WTC11 (cell line): ENCODE results near the gene NDUFA13. TPM values are rescaled to one million over a fixed set of nuclear protein-coding genes. Genes with fewer than 3 reads are reported as not detected.

Experiments used
- ATAC-seq: fragments of 200-7000 bp; cut with Tn5 transposase; 2 replicates; pipeline ENCODE4 v1.10.0; 2021; ENCODE audit warnings: mild to moderate bottlenecking, moderate library complexity
- CTCF ChIA-PET: fragments of 300-600 bp; sonication (Branson Sonifier 250); formaldehyde crosslinking; loops from one replicate; lab custom pipeline; 2021; ENCODE audit warnings: antibody characterized with exemption; lab: Charles Lee
- POLR2A ChIA-PET: fragments of 350-600 bp; sonication (Branson Sonifier 250); formaldehyde crosslinking; loops from one replicate; lab custom pipeline; 2021; ENCODE audit warnings: antibody characterized with exemption; lab: Charles Lee
- DNase-seq: peaks from one replicate; pipeline ENCODE4 v3.0.0; 2021; ENCODE audit warnings: low spot score
- H3K27ac Mint-ChIP-seq: 2 replicates; pipeline ENCODE4 v1.8.0; 2021; ENCODE audit warnings: mixed read lengths
- H3K27me3 Mint-ChIP-seq: 2 replicates; pipeline ENCODE4 v1.8.0; 2021; ENCODE audit warnings: low read depth, mild to moderate bottlenecking, moderate library complexity, mixed read lengths
- H3K36me3 Mint-ChIP-seq: 2 replicates; pipeline ENCODE4 v1.8.0; 2021; ENCODE audit warnings: mixed read lengths
- H3K4me1 Mint-ChIP-seq: 2 replicates; pipeline ENCODE4 v1.8.0; 2022; ENCODE audit warnings: mixed read lengths
- H3K4me3 Mint-ChIP-seq: 2 replicates; pipeline ENCODE4 v1.8.0; 2021; ENCODE audit warnings: mild to moderate bottlenecking, moderate library complexity, mixed read lengths
- H3K9me3 Mint-ChIP-seq: 2 replicates; pipeline ENCODE4 v1.8.0; 2021; ENCODE audit warnings: mixed read lengths
- ATF3 ChIP-seq: sonication (generic); formaldehyde crosslinking; conservative IDR thresholded peaks from 2 replicates; pipeline ENCODE4 v1.8.1; 2022; ENCODE audit warnings: mild to moderate bottlenecking, missing genetic modification reagents
- CBFB ChIP-seq: sonication (generic); formaldehyde crosslinking; IDR thresholded peaks from 2 replicates; pipeline ENCODE4 v1.8.1; 2022; ENCODE audit warnings: mild to moderate bottlenecking, low read depth, missing genetic modification reagents
- CDX4 ChIP-seq: fragments of 250-450 bp; sonication (Bioruptor Pico); IDR thresholded peaks from 2 replicates; pipeline ENCODE4 v1.9.0; 2021; ENCODE audit warnings: moderate library complexity, mild to moderate bottlenecking, inconsistent platforms, borderline replicate concordance
- CREB1 ChIP-seq: sonication (generic); formaldehyde crosslinking; IDR thresholded peaks from 2 replicates; pipeline ENCODE4 v1.8.0; 2023; ENCODE audit warnings: mild to moderate bottlenecking, missing genetic modification reagents
- CTCF ChIP-seq: fragments of 200-600 bp; IDR thresholded peaks from 2 replicates; pipeline ENCODE4 v1.8.0; 2022; ENCODE audit warnings: antibody characterized with exemption
- E2F4 ChIP-seq: sonication (generic); formaldehyde crosslinking; IDR thresholded peaks from 2 replicates; pipeline ENCODE4 v1.8.1; 2022; ENCODE audit warnings: low read depth, mild to moderate bottlenecking, moderate library complexity, missing genetic modification reagents, borderline replicate concordance
- EMX1 ChIP-seq: fragments of 250-450 bp; sonication (Bioruptor Pico); IDR thresholded peaks from 2 replicates; pipeline ENCODE4 v1.8.0; 2021; ENCODE audit warnings: mild to moderate bottlenecking
- ERG ChIP-seq: fragments of 250-450 bp; sonication (Bioruptor Pico); IDR thresholded peaks from 2 replicates; pipeline ENCODE4 v1.8.0; 2021; ENCODE audit warnings: mild to moderate bottlenecking
- FOXJ3 ChIP-seq: sonication (generic); formaldehyde crosslinking; IDR thresholded peaks from 2 replicates; pipeline ENCODE4 v1.9.0; 2021; ENCODE audit warnings: missing genetic modification reagents, mild to moderate bottlenecking, borderline replicate concordance
- FOXK1 ChIP-seq: sonication (generic); formaldehyde crosslinking; IDR thresholded peaks from 2 replicates; pipeline ENCODE4 v1.8.0; 2022; ENCODE audit warnings: mild to moderate bottlenecking, moderate library complexity, missing genetic modification reagents
- FOXP1 ChIP-seq: sonication (generic); formaldehyde crosslinking; IDR thresholded peaks from 2 replicates; pipeline ENCODE4 v1.8.0; 2022; ENCODE audit warnings: missing genetic modification reagents, mild to moderate bottlenecking, moderate library complexity, borderline replicate concordance
- GTF2I ChIP-seq: fragments of 250-450 bp; sonication (Bioruptor Pico); conservative IDR thresholded peaks from 2 replicates; pipeline ENCODE4 v1.4.0; 2021; ENCODE audit warnings: mild to moderate bottlenecking
- IRF1 ChIP-seq: sonication (generic); formaldehyde crosslinking; IDR thresholded peaks from 2 replicates; pipeline ENCODE4 v1.8.0; 2023; ENCODE audit warnings: missing genetic modification reagents
- JUN ChIP-seq: sonication (generic); formaldehyde crosslinking; IDR thresholded peaks from 2 replicates; pipeline ENCODE4 v1.8.0; 2023; ENCODE audit warnings: mild to moderate bottlenecking, missing genetic modification reagents
- NFE2L1 ChIP-seq: sonication (generic); formaldehyde crosslinking; IDR thresholded peaks from 2 replicates; pipeline ENCODE4 v1.8.1; 2023; ENCODE audit warnings: missing genetic modification reagents
- NR1H2 ChIP-seq: sonication (generic); formaldehyde crosslinking; IDR thresholded peaks from 2 replicates; pipeline ENCODE4 v1.9.0; 2021; ENCODE audit warnings: mild to moderate bottlenecking, moderate library complexity, missing genetic modification reagents
- PRRX2 ChIP-seq: fragments of 250-450 bp; sonication (Bioruptor Pico); IDR thresholded peaks from 2 replicates; pipeline ENCODE4 v1.8.0; 2021; ENCODE audit warnings: mild to moderate bottlenecking
- SOX15 ChIP-seq: fragments of 250-450 bp; sonication (Bioruptor Pico); IDR thresholded peaks from 2 replicates; pipeline ENCODE4 v1.9.0; 2021; ENCODE audit warnings: mild to moderate bottlenecking
- SP1 ChIP-seq: sonication (generic); formaldehyde crosslinking; conservative IDR thresholded peaks from 2 replicates; pipeline ENCODE4 v1.8.1; 2022; ENCODE audit warnings: missing genetic modification reagents
- TCF7 ChIP-seq: sonication (generic); formaldehyde crosslinking; IDR thresholded peaks from 2 replicates; pipeline ENCODE4 v1.8.0; 2022; ENCODE audit warnings: mild to moderate bottlenecking, low read depth, missing genetic modification reagents, moderate library complexity
- TP53 ChIP-seq: sonication (generic); formaldehyde crosslinking; IDR thresholded peaks from 2 replicates; pipeline ENCODE4 v1.8.1; 2023; ENCODE audit warnings: mild to moderate bottlenecking, missing genetic modification reagents
- USF1 ChIP-seq: sonication (generic); formaldehyde crosslinking; IDR thresholded peaks from 2 replicates; pipeline ENCODE4 v1.8.0; 2022; ENCODE audit warnings: mild to moderate bottlenecking, missing genetic modification reagents
- ZMAT4 ChIP-seq: fragments of 250-450 bp; sonication (Bioruptor Pico); IDR thresholded peaks from 2 replicates; pipeline ENCODE4 v1.9.0; 2021; ENCODE audit warnings: mild to moderate bottlenecking
- ZNF232 ChIP-seq: sonication (generic); formaldehyde crosslinking; IDR thresholded peaks from 2 replicates; pipeline ENCODE4 v1.8.0; 2022; ENCODE audit warnings: mild to moderate bottlenecking, missing genetic modification reagents
- ZNF671 ChIP-seq: fragments of 250-450 bp; sonication (Bioruptor Pico); IDR thresholded peaks from 2 replicates; pipeline ENCODE4 v1.8.0; 2021; ENCODE audit warnings: mild to moderate bottlenecking
- total RNA-seq: library from RNA; stranded (reverse); gene quantifications from 3 replicates; pipeline ENCODE4 v1.2.3, GENCODE V29; 2021

NDUFA13 gene
- total RNA-seq, 1 experiment from 2014 or later: 519 TPM

GRCh38 chr19:19559931-19560330 is 43.9 kb downstream of the NDUFA13 start (continued):
- TF ChIP-seq ERG (CRISPR knock-in tag) (no peak), CBFB (no peak), ZNF232 (CRISPR knock-in tag) (no peak), ZNF671 (CRISPR knock-in tag) (no peak), USF1 (CRISPR knock-in tag) (no peak), CREB1 (CRISPR knock-in tag) (no peak)

GRCh38 chr19:19561946-19562664 is 46.1 kb downstream of the NDUFA13 start:
- DNase-seq (no peak), ATAC-seq (no peak)
- no peaks in the 10 kb centered on the region for H3K27me3 Mint-ChIP-seq
- ChIA-PET CTCF (interaction anchor here (1.0 to 3.5 kb wide), 6 partner anchors 8 to 58 kb away, joined by 3 to 18 read pairs (median 7); no protein-coding TSS in a partner anchor), POLR2A (no interaction called here)
- peaks cover 4% of the 10 kb centered on the region; the same call in 1 of the 2 replicates for H3K9me3 Mint-ChIP-seq
- no peak for TF ChIP-seq IRF1
- TF ChIP-seq CTCF: no peak
- no peak for TF ChIP-seq TCF7 (CRISPR knock-in tag)
- no peak for TF ChIP-seq ATF3 (CRISPR knock-in tag)
- no peak for TF ChIP-seq SOX15 (CRISPR knock-in tag)
- TF ChIP-seq TP53: no peak
- no peak for TF ChIP-seq NR1H2
- TF ChIP-seq ZMAT4 (CRISPR knock-in tag): no peak
- no peak for TF ChIP-seq E2F4 (CRISPR knock-in tag)
- TF ChIP-seq EMX1 (CRISPR knock-in tag): no peak
- H3K36me3 Mint-ChIP-seq: peaks cover 5% of the 10 kb centered on the region
- H3K4me3 Mint-ChIP-seq: no peak overlapping the region
- no peak overlapping the region for H3K27ac Mint-ChIP-seq
- peaks cover 10% of the 10 kb centered on the region for H3K4me1 Mint-ChIP-seq

GRCh38 chr19:19562665-19563347 is 46.8 kb downstream of the NDUFA13 start:
- no peaks in the 10 kb centered on the region for H3K27me3 Mint-ChIP-seq
- POLR2A ChIA-PET: no interaction called here
- H3K4me1 Mint-ChIP-seq: peaks cover 10% of the 10 kb centered on the region
- DNase-seq (no peak), ATAC-seq (peak; percentile 85)
- peaks cover 6% of the 10 kb centered on the region for H3K9me3 Mint-ChIP-seq
- CTCF ChIA-PET: interaction anchor here (0.6 to 3.5 kb wide), 5 partner anchors 8 to 410 kb away, joined by 3 to 18 read pairs (median 11); no protein-coding TSS in a partner anchor
- H3K36me3 Mint-ChIP-seq: peaks cover 5% of the 10 kb centered on the region
- H3K27ac Mint-ChIP-seq: no peak overlapping the region
- H3K4me3 Mint-ChIP-seq: no peak overlapping the region
- TF ChIP-seq FOXJ3 (CRISPR knock-in tag) (no peak), NFE2L1 (CRISPR knock-in tag) (no peak), FOXK1 (CRISPR knock-in tag) (no peak), JUN (CRISPR knock-in tag) (no peak), CDX4 (CRISPR knock-in tag) (no peak), PRRX2 (no peak), SP1 (no peak), ZNF671 (CRISPR knock-in tag) (no peak), GTF2I (CRISPR knock-in tag) (no peak), FOXP1 (no peak), CREB1 (CRISPR knock-in tag) (no peak)
